K562 (cell line): Measurements from ENCODE around the gene CAPN7. TPM values are rescaled to one million over a fixed set of nuclear protein-coding genes. Genes with fewer than 3 reads are reported as not detected.

Source experiments
- CBX5 ChIP-seq: IDR thresholded peaks from 2 replicates; pipeline ENCODE4 v1.6.1; 2014; ENCODE audit warnings: low read depth, borderline replicate concordance
- ELF4 ChIP-seq: fragments of 450-650 bp; formaldehyde crosslinking; IDR thresholded peaks from 2 replicates; pipeline ENCODE4 v1.4.0; 2022; ENCODE audit warnings: missing genetic modification characterization
- FOXA3 ChIP-seq, 2 experiments: fragments of 450-650 bp in 1 of 2; sonication (generic) in 1 of 2; formaldehyde crosslinking; IDR thresholded peaks in 1 of 2; conservative IDR thresholded peaks in 1 of 2; 2 replicates each; pipeline versions ENCODE4 v1.4.0 to v1.8.0; 2020 to 2022; ENCODE audit warnings: mild to moderate bottlenecking in 2 of 2, missing genetic modification reagents in 1 of 2
- HDGF ChIP-seq: fragments of 450-650 bp; IDR thresholded peaks from 2 replicates; pipeline ENCODE4 v1.6.1; 2016
- JUNB ChIP-seq: fragments of 450-650 bp; formaldehyde crosslinking; conservative IDR thresholded peaks from 2 replicates; pipeline ENCODE4 v1.4.0; 2020; ENCODE audit warnings: mild to moderate bottlenecking
- JUND ChIP-seq, 2 experiments: IDR thresholded peaks; 2 replicates in 1 of 2; 3 replicates in 1 of 2; pipeline ENCODE4 v1.6.1; 2011; ENCODE audit warnings: borderline replicate concordance in 2 of 2, low read depth in 2 of 2, low read length in 2 of 2, improper control_type of control experiment in 1 of 2, missing biosample characterization in 1 of 2, missing genetic modification characterization in 1 of 2, missing genetic modification reagents in 1 of 2
- MTA3 ChIP-seq: fragments of 450-650 bp; formaldehyde crosslinking; IDR thresholded peaks from 2 replicates; pipeline ENCODE4 v1.6.1; 2017; ENCODE audit warnings: mild to moderate bottlenecking, borderline replicate concordance
- NFE2L1 ChIP-seq: fragments of 450-650 bp; IDR thresholded peaks from 2 replicates; pipeline ENCODE4 v1.6.1; 2016; ENCODE audit warnings: missing genetic modification characterization, low read depth, mild to moderate bottlenecking, missing compliant biosample characterization, moderate library complexity, borderline replicate concordance
- RFX5 ChIP-seq: IDR thresholded peaks from 2 replicates; pipeline ENCODE4 v1.6.1; 2011; ENCODE audit warnings: low read depth, mild to moderate bottlenecking, improper control_type of control experiment, low read length
- RFX7 ChIP-seq: fragments of 250-450 bp; sonication (Bioruptor Pico); IDR thresholded peaks from 2 replicates; pipeline ENCODE4 v1.5.1; 2021; ENCODE audit warnings: mild to moderate bottlenecking
- SREBF1 ChIP-seq: fragments of 150-350 bp; IDR thresholded peaks from 2 replicates; pipeline ENCODE4 v1.6.1; 2014; ENCODE audit warnings: antibody characterized with exemption, low read depth, low read length, borderline replicate concordance
- ZNF24 ChIP-seq: fragments of 450-650 bp; IDR thresholded peaks from 2 replicates; pipeline ENCODE4 v1.6.1; 2016
- ZNF311 ChIP-seq: fragments of 250-450 bp; sonication (Bioruptor Pico); IDR thresholded peaks from 2 replicates; pipeline ENCODE4 v1.4.0; 2020; ENCODE audit warnings: mild to moderate bottlenecking, moderate library complexity
- ZSCAN29 ChIP-seq: fragments of 450-650 bp; IDR thresholded peaks from 2 replicates; pipeline ENCODE4 v1.6.1; 2017
- polyA plus RNA-seq, 8 experiments: library from polyadenylated mRNA; depleted of rRNA in 4 of 8; stranded (reverse) in 5 of 8; unstranded in 3 of 8; fragments of >200 nt; fragmentation: Nextera tagmentation in 2 of 8; fragmentation: Illumina TruSeq in 1 of 8; extraction: Ambion mirVana in 2 of 8; extraction: Trizol in 1 of 8; gene quantifications; 2 replicates each; pipeline versions ENCODE4 v1.2.1 to v1.2.3, GENCODE V29; 2011 to 2014; ENCODE audit warnings: inconsistent platforms in 1 of 8, missing spikeins in 1 of 8
- total RNA-seq, 7 experiments: library from RNA; depleted of rRNA in 6 of 7; stranded (reverse); fragments of >200 nt in 6 of 7; fragmentation: Illumina TruSeq in 2 of 7; extraction: Trizol in 2 of 7; gene quantifications; 2 replicates each; pipeline versions ENCODE4 v1.2.1 to v1.2.3, GENCODE V29; 2011 to 2021; ENCODE audit warnings: low replicate concordance in 1 of 7
- TF ChIP-seq, protein P1 (sequence below): fragments of 200-800 bp; sonication (Bioruptor generic); IDR thresholded peaks from 2 replicates; pipeline ENCODE4 v1.6.1; 2016; ENCODE audit warnings: missing genetic modification characterization, missing compliant biosample characterization
- TF ChIP-seq, protein P2 (sequence below): sonication (generic); formaldehyde crosslinking; IDR thresholded peaks from 2 replicates; pipeline ENCODE4 v1.8.0; 2022; ENCODE audit warnings: missing genetic modification reagents, mild to moderate bottlenecking, moderate library complexity, borderline replicate concordance
- TF ChIP-seq, protein P3 (sequence below), 2 experiments: fragments of 200-800 bp in 1 of 2; sonication (Bioruptor generic) in 1 of 2; sonication (generic) in 1 of 2; formaldehyde crosslinking in 1 of 2; IDR thresholded peaks in 1 of 2; conservative IDR thresholded peaks in 1 of 2; 2 replicates each; pipeline versions ENCODE4 v1.5.0 to v1.6.1; 2016 to 2020; ENCODE audit warnings: missing compliant biosample characterization in 1 of 2, missing genetic modification characterization in 1 of 2, missing genetic modification reagents in 1 of 2
- TF ChIP-seq, protein P4 (sequence below): sonication (generic); formaldehyde crosslinking; IDR thresholded peaks from 2 replicates; pipeline ENCODE4 v1.8.1; 2023; ENCODE audit warnings: mild to moderate bottlenecking, missing genetic modification reagents

CAPN7 gene
- total and polyA plus RNA-seq, 9 of the 15 experiments (the other 6 are each of a cell fraction or from before 2014, with no cell fraction given): 6.5 to 42.7 (median 32.7) TPM

DNA sequence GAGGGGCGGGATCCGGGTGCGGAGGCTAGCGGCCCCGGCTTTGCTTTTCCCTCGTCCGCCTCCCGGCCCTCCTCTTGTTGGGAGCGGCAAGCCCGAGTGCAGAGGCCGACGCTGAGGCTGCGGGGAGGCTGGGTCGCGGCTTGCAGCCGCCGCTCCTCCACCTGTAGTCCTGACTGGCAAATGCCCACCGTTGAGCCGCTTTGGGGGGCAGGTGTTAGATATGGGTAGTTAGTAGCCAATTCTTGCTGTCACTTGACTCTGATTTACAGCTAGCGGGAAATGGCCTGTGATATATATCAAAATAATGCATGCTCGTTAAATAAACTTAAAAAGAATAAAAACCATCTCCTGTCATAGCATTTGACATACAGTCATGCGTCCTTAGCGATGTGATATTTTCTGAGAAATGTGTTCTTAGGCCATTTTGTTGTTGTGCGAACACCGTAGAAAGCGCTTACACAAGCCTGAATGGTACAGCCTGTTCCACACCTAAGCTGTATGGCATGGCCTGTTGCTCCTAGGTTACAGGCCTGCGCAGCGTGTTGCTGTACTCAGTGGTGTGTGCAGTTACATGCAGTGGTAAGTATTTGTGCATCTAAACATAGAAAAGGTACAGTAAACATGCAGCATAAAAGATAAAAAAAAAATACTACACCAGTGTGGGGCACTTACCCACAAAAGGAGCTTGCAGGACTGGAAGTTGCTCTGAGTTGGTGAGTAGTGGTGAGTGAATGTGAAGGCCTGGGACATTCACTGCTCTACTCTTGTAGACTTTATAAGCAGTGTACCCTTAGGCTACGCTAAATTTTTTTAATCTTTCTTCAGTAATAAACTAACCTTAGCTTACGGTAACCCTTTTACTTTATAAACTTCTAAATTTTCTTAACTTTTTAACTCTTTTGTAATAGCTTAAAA, 873 bp downstream of the CAPN7 start (continued):
- TF ChIP-seq, protein P1, sequence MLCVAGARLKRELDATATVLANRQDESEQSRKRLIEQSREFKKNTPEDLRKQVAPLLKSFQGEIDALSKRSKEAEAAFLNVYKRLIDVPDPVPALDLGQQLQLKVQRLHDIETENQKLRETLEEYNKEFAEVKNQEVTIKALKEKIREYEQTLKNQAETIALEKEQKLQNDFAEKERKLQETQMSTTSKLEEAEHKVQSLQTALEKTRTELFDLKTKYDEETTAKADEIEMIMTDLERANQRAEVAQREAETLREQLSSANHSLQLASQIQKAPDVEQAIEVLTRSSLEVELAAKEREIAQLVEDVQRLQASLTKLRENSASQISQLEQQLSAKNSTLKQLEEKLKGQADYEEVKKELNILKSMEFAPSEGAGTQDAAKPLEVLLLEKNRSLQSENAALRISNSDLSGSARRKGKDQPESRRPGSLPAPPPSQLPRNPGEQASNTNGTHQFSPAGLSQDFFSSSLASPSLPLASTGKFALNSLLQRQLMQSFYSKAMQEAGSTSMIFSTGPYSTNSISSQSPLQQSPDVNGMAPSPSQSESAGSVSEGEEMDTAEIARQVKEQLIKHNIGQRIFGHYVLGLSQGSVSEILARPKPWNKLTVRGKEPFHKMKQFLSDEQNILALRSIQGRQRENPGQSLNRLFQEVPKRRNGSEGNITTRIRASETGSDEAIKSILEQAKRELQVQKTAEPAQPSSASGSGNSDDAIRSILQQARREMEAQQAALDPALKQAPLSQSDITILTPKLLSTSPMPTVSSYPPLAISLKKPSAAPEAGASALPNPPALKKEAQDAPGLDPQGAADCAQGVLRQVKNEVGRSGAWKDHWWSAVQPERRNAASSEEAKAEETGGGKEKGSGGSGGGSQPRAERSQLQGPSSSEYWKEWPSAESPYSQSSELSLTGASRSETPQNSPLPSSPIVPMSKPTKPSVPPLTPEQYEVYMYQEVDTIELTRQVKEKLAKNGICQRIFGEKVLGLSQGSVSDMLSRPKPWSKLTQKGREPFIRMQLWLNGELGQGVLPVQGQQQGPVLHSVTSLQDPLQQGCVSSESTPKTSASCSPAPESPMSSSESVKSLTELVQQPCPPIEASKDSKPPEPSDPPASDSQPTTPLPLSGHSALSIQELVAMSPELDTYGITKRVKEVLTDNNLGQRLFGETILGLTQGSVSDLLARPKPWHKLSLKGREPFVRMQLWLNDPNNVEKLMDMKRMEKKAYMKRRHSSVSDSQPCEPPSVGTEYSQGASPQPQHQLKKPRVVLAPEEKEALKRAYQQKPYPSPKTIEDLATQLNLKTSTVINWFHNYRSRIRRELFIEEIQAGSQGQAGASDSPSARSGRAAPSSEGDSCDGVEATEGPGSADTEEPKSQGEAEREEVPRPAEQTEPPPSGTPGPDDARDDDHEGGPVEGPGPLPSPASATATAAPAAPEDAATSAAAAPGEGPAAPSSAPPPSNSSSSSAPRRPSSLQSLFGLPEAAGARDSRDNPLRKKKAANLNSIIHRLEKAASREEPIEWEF (CRISPR knock-in tag): no peak
- no peak for TF ChIP-seq SREBF1
- TF ChIP-seq JUNB: no peak
- TF ChIP-seq, protein P2, sequence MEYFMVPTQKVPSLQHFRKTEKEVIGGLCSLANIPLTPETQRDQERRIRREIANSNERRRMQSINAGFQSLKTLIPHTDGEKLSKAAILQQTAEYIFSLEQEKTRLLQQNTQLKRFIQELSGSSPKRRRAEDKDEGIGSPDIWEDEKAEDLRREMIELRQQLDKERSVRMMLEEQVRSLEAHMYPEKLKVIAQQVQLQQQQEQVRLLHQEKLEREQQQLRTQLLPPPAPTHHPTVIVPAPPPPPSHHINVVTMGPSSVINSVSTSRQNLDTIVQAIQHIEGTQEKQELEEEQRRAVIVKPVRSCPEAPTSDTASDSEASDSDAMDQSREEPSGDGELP (CRISPR knock-in tag): 0 out of 2 replicates have a peak, but pooled peaks have one; percentile 5
- TF ChIP-seq, protein P3, sequence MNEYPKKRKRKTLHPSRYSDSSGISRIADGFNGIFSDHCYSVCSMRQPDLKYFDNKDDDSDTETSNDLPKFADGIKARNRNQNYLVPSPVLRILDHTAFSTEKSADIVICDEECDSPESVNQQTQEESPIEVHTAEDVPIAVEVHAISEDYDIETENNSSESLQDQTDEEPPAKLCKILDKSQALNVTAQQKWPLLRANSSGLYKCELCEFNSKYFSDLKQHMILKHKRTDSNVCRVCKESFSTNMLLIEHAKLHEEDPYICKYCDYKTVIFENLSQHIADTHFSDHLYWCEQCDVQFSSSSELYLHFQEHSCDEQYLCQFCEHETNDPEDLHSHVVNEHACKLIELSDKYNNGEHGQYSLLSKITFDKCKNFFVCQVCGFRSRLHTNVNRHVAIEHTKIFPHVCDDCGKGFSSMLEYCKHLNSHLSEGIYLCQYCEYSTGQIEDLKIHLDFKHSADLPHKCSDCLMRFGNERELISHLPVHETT (CRISPR knock-in tag; conservative IDR thresholded peaks at IDR 0.05 in 1 of 2, IDR thresholded peaks at IDR 0.05 in 1 of 2): no peak
- no peak for TF ChIP-seq RFX7 (CRISPR knock-in tag)
- no peak for TF ChIP-seq ZSCAN29
- no peak for TF ChIP-seq ZNF24
- TF ChIP-seq MTA3: no peak
- no peak for TF ChIP-seq NFE2L1 (tag)
- 0 out of 4 replicates have a peak, but pooled peaks of 1 of the 2 experiments have one; percentile 73 for TF ChIP-seq FOXA3 (CRISPR knock-in tag; conservative IDR thresholded peaks at IDR 0.05 in 1 of 2, IDR thresholded peaks at IDR 0.05 in 1 of 2)
- no peak for TF ChIP-seq ELF4
- no peak for TF ChIP-seq JUND (IDR thresholded peaks at IDR 0.05; ENCODE audit: borderline replicate concordance, low read depth, low read length)
- no peak for TF ChIP-seq JUND (tag; IDR thresholded peaks at IDR 0.05; ENCODE audit: borderline replicate concordance, low read depth, low read length)
- TF ChIP-seq, protein P4, sequence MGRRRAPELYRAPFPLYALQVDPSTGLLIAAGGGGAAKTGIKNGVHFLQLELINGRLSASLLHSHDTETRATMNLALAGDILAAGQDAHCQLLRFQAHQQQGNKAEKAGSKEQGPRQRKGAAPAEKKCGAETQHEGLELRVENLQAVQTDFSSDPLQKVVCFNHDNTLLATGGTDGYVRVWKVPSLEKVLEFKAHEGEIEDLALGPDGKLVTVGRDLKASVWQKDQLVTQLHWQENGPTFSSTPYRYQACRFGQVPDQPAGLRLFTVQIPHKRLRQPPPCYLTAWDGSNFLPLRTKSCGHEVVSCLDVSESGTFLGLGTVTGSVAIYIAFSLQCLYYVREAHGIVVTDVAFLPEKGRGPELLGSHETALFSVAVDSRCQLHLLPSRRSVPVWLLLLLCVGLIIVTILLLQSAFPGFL (CRISPR knock-in tag): no peak
- no peak for TF ChIP-seq RFX5
- 0 out of 2 replicates have a peak, but pooled peaks have one; percentile 33 for TF ChIP-seq HDGF
- no peak for TF ChIP-seq ZNF311
- no peak for TF ChIP-seq CBX5
